Mesodermal cell (in vitro differentiated cells): ENCODE measurements around the gene E2F3. TPM values are rescaled to one million over a fixed set of nuclear protein-coding genes. Genes with fewer than 3 reads are reported as not detected.
A peak's percentile ranks its signal among the peaks of the same experiment; 100 is the strongest.

Experiments
- H3K27ac ChIP-seq: 2 replicates; pipeline ENCODE4 v1.7.0; 2013; ENCODE audit warnings: mild to moderate bottlenecking, low read depth, low read length, moderate library complexity; ENCODE audit not compliant: severe bottlenecking
- H3K36me3 ChIP-seq: 2 replicates; pipeline ENCODE4 v1.7.1; 2013; ENCODE audit warnings: mild to moderate bottlenecking, low read length, moderate library complexity; ENCODE audit not compliant: control insufficient read depth, insufficient read depth
- H3K4me1 ChIP-seq: one replicate; pipeline ENCODE4 v1.7.1; 2013; ENCODE audit warnings: mild to moderate bottlenecking, low read length; ENCODE audit not compliant: insufficient read depth, control insufficient read depth, poor library complexity, severe bottlenecking
- H3K4me3 ChIP-seq: 2 replicates; pipeline ENCODE4 v1.7.0; 2013; ENCODE audit warnings: low read length, control low read depth, mild to moderate bottlenecking; ENCODE audit not compliant: insufficient read depth, poor library complexity, severe bottlenecking; ENCODE audit errors: extremely low read depth
- H3K9me3 ChIP-seq: 2 replicates; pipeline ENCODE4 v1.7.1; 2013; ENCODE audit warnings: mild to moderate bottlenecking, low read length, moderate library complexity; ENCODE audit not compliant: control insufficient read depth
- WGBS, 2 experiments: methylation state at CpG; one replicate each; pipeline ENCODE4 v1.1.5; 2013; ENCODE audit warnings: missing lambda C conversion rate in 2 of 2; ENCODE audit not compliant: insufficient coverage in 2 of 2; 5-methylcytosine and 5-hydroxymethylcytosine counted together
- polyA plus RNA-seq, 2 experiments: library from polyadenylated mRNA; stranded (reverse); fragments of 50-300 nt; gene quantifications; one replicate each; pipeline ENCODE4 v1.2.3, GENCODE V29; 2013

Gene E2F3
- polyA plus RNA-seq (2013, experiment 1 of 2), result 16.8 TPM
- polyA plus RNA-seq (2013, experiment 2 of 2), result 16.4 TPM

- peak within 1 kb of the TSS; percentile 99 for H3K27ac ChIP-seq
- no peaks in the 10 kb centered on the region for H3K4me1 ChIP-seq
- peak within 1 kb of the TSS; percentile 88 for H3K4me3 ChIP-seq
- 0% methylated on average over 38 to 40 of the region's 63 CpGs for WGBS, 2 experiments
- H3K9me3 ChIP-seq, result no peaks in the 10 kb centered on the region
- H3K36me3 ChIP-seq, result peaks cover 13% of the 10 kb centered on the region
Observed at GRCh38 chr6:20401205-20402091, at the start of gene E2F3. E2F3 (plus strand) TSS chr6:20401879; CDS start chr6:20402233, 354 bp downstream.

- H3K9me3 ChIP-seq, result no peaks in the 10 kb centered on the region
- 85 to 100% methylated on average over 1 to 2 of the region's 4 CpGs for WGBS, 2 experiments
- no peak overlapping the region for H3K4me3 ChIP-seq
- no peaks in the 10 kb centered on the region for H3K4me1 ChIP-seq
- H3K36me3 ChIP-seq, result no peaks in the 10 kb centered on the region
- no peak overlapping the region for H3K27ac ChIP-seq
Observed at GRCh38 chr6:20352346-20352745, 49.3 kb upstream of the E2F3 start.

GRCh38 chr6:20353134-20353533 lies 48.5 kb upstream of the E2F3 start:
- Histone ChIP-seq H3K4me3 (no peak overlapping the region), H3K9me3 (no peaks in the 10 kb centered on the region), H3K27ac (no peak overlapping the region), H3K36me3 (no peaks in the 10 kb centered on the region), H3K4me1 (no peaks in the 10 kb centered on the region)
- WGBS, 2 experiments, result 88 to 93% methylated on average over 2 to 5 of the region's 5 CpGs

GRCh38 chr6:20354366-20354765 lies 47.3 kb upstream of the E2F3 start:
- 86 to 88% methylated on average over 3 of the region's 3 CpGs for WGBS, 2 experiments
- no peaks in the 10 kb centered on the region for H3K36me3 ChIP-seq
- no peak overlapping the region for H3K27ac ChIP-seq
- no peaks in the 10 kb centered on the region for H3K4me1 ChIP-seq
- H3K9me3 ChIP-seq, result no peaks in the 10 kb centered on the region
- no peak overlapping the region for H3K4me3 ChIP-seq

GRCh38 chr6:20360471-20361119 lies 41.1 kb upstream of the E2F3 start:
- 73 to 100% methylated on average over 1 to 2 of the region's 6 CpGs for WGBS, 2 experiments
- Histone ChIP-seq H3K4me3 (no peak overlapping the region), H3K4me1 (no peaks in the 10 kb centered on the region), H3K9me3 (no peaks in the 10 kb centered on the region), H3K36me3 (no peaks in the 10 kb centered on the region), H3K27ac (no peak overlapping the region)

- no peaks in the 10 kb centered on the region for H3K36me3 ChIP-seq
- WGBS, 2 experiments, result no CpG with 5 or more reads among the region's 1 CpG
- no peak overlapping the region for H3K4me3 ChIP-seq
- no peak overlapping the region for H3K27ac ChIP-seq
- no peaks in the 10 kb centered on the region for H3K4me1 ChIP-seq
- no peaks in the 10 kb centered on the region for H3K9me3 ChIP-seq
Observed at GRCh38 chr6:20362623-20363022, 39.1 kb upstream of the E2F3 start.

- WGBS, 2 experiments, result 83 to 92% methylated on average over 2 of the region's 2 CpGs
- Histone ChIP-seq H3K4me3 (no peak overlapping the region), H3K36me3 (no peaks in the 10 kb centered on the region), H3K27ac (no peak overlapping the region), H3K9me3 (no peaks in the 10 kb centered on the region), H3K4me1 (no peaks in the 10 kb centered on the region)
Observed at GRCh38 chr6:20364327-20364726, 37.4 kb upstream of the E2F3 start.

GRCh38 chr6:20365456-20365855 lies 36.2 kb upstream of the E2F3 start:
- Histone ChIP-seq H3K4me3 (no peak overlapping the region), H3K27ac (no peak overlapping the region), H3K36me3 (no peaks in the 10 kb centered on the region), H3K4me1 (no peaks in the 10 kb centered on the region), H3K9me3 (no peaks in the 10 kb centered on the region)
- WGBS, 2 experiments, result 95 to 100% methylated on average over 1 to 2 of the region's 3 CpGs

DNA sequence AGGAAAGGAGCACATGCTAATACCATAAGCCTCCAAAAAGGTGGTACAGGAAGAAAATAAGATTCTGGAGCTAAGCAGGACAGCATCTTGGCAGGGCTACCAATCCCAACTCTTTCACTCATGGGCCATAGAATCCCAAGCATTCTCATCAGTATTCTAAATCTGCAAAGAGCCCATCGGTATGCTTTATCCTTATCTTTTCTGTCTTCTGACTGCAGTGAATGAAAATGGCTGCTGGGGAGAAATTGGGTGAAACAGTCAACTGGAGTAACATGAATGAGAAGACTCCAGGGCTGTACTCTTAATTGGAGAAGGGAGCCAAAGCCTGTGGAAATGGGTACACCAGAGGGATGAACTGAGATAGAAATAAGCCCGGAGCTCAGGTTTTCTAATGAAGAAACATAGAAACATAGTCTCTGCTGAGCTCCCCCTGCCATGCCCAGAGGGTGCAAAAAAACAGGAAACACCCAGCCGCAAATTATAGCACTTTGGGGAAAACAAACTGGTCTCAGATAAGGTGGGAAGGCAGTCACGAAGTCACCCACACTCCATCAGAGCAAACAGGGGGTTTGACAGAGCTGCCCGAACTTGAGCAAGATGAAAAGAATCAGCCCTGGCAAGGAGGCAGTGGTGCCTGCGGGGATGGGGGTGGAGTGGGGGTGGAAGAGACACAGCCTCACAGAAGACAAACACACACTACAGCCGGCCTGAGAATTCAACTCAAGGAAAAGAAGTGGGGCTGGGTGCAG lies 35.4 kb upstream of the E2F3 start:
- H3K36me3 ChIP-seq, result no peaks in the 10 kb centered on the region
- WGBS, 2 experiments, result 75 to 79% methylated on average over 1 to 3 of the region's 7 CpGs
- H3K9me3 ChIP-seq, result no peaks in the 10 kb centered on the region
- H3K4me3 ChIP-seq, result no peak overlapping the region
- no peaks in the 10 kb centered on the region for H3K4me1 ChIP-seq
- H3K27ac ChIP-seq, result no peak overlapping the region

DNA sequence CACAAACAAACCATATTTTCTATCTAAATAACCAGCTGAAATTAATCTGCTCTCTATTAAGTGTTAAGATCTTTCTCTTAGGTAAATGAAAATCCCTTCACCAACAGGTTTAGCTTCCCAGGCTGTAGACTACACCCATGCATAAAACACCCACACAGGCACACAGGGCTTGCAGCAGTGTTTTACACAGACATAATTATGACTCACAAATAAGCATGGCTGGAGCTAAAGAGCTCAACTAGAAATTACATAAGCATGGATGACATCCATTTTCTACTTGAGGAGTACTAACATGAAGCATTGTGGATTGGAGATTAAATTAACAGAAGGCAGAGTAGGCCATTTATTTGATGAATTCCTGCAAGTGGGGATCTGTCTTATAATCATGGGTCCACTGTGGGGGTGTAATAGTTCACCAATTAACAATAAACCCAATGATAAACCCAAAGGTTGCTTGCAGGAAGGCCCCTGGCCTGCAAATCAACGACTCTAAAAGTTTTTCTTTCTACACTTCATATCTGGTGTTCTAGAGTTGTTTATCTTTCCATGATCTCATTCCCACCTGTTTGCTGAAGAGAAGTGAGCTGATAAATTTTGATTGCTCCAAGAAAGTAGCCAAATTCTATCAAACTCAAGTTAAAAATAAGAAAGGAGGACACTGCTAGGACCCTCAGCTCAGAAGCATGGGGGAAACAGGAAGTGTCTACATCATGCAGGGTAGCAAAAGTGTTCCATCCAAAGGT lies 33.8 kb upstream of the E2F3 start:
- no peak overlapping the region for H3K27ac ChIP-seq
- no peaks in the 10 kb centered on the region for H3K9me3 ChIP-seq
- no peak overlapping the region for H3K4me3 ChIP-seq

More for the DNA sequence above, 33.8 kb upstream of the E2F3 start:
- no CpG with 5 or more reads among the region's 1 CpG for WGBS, 2 experiments
- Histone ChIP-seq H3K36me3 (no peaks in the 10 kb centered on the region), H3K4me1 (no peaks in the 10 kb centered on the region)
